ENCODE measurements around the gene PET100.
A peak's percentile ranks its signal among the peaks of the same experiment; 100 is the strongest.

PET100 gene, protein sequence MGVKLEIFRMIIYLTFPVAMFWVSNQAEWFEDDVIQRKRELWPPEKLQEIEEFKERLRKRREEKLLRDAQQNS

DNA sequence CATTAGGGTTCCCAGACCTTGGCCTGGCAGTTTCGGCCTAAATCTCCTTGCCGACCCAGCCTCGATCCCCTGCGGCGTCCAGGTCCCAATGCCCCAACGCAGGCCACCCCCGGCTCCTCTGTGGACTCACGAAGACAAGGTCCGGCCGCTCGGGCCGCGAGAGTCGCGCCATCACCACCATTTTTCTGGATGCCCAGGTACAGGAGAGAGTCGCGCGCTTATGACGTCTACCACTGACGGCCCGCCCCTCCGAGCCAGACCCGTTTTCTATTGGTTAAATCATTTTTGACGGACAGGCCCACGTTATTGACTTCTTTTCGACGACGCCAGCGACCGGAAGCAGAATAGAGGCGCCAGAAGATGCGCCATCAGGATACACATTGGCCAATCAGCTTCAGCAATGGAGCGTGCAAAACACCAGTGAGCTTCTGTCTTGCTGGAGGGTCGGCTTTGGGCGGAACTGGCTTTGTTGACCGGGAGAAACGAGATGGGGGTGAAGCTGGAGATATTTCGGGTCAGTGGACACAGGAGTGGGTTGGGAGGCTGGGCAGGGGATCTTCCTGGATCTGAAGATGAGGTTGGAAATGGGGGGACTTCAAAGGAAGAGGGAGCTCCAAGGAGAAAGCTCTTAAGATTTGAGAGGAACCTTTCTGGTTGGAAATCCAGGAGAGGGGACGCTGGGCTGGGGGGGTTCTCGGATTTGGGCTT, at the start of gene PET100, which contains the start of gene XAB2:
Gene PET100, plus strand, starts transcription at position 447 of the 708 bp plus-strand sequence. Its CDS starts 41 bp downstream, at position 488.
Gene XAB2, minus strand, starts transcription at position 199 of the 708 bp plus-strand sequence. Its CDS starts 18 bp downstream, at position 181.
- DNase-seq: peak; percentile 98

DNA sequence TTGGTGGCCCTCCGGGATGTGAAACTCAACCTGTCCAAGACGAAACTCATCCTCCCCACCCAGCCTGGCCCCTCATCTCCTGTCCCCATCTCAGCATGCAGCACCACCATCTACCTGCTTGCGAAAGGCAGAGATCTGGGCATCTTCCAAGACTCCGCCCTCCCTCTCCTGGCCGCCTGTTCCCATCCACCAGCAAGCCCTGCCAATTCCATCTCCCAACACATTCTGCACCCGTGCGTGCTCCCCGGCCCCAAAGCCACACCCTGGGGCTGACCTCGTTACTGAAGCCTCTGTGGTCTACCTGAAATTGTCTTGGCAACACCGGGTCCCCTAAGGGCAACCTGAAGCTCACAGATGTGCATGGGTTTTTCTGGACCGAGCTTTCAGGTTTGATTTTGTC, 47.1 kb upstream of the PET100 start:
- DNase-seq: peak; percentile 47

DNA sequence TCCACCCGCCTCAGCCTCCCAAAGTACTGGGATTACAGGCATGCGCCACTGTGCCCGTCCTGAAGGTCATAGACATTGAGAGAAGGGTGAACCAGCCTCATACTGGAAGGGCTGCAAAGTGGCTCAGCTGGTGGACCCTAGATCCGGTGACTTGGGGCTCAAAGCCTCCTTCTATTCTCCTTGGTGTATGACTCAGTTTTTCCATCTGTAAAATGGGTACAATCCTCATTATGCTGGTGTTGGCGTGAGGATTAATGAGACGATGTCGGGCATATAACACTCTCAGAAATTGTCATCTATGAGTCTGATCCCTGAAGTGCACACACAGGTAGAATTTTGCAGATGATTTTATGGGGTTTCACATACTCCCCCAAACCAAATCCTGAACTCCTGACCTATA, 39.8 kb upstream of the PET100 start:
- no peak for DNase-seq

DNA sequence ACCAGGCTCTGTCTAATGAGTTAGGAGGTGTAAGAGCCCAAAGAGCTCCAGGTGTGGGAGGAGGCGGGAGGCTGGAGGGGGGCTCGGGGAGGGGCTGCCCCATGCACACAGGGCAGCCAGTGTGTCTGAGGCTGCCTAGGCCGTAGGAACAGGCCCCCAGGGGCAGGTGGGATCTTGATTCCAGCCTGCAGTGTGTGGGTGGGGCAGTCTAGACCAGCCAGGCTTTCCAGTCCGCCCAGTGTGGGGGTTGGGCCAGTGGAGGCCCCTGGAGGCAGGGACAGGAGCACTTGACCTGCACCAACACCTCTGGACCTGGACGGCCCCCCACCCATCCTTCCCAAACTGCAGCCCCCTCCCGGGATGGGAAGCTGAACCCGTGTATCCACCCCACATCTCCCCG, 39.3 kb upstream of the PET100 start:
- no peak for DNase-seq

DNA sequence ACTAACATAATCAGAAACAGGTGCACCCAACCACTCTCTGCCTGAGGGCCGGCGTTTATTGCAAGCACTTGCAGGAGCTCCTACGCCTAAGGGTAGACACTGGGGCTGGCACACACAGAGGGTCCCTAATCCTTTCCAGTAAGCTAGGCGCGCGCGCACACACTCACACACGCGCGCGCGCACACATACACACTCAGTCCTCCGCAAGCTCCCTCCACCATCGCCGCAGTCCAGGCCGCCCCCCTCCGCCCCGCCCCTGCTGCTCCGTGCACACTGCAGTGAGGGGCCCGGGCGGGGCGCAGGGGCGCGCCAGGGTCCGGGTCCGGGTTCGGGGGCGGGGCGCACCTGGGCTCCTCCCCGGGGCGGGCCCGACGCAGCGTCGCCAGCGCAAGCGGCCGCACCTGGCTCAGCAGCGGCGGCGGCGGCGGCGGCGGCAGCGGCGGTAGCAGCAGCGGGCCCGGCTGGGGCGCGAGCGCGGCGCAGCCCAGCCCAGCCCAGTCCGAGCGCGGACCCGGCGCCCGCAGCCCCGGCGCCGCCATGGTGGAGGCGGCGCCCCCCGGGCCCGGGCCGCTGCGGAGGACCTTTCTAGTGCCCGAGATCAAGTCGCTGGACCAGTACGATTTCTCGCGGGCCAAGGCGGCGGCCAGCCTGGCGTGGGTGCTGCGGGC, 34.0 kb upstream of the PET100 start, which contains the start of gene CAMSAP3:
Gene CAMSAP3, plus strand, starts transcription at position 398 of the 668 bp plus-strand sequence. Its CDS starts 140 bp downstream, at position 538.
- peak; percentile 81 for DNase-seq

DNA sequence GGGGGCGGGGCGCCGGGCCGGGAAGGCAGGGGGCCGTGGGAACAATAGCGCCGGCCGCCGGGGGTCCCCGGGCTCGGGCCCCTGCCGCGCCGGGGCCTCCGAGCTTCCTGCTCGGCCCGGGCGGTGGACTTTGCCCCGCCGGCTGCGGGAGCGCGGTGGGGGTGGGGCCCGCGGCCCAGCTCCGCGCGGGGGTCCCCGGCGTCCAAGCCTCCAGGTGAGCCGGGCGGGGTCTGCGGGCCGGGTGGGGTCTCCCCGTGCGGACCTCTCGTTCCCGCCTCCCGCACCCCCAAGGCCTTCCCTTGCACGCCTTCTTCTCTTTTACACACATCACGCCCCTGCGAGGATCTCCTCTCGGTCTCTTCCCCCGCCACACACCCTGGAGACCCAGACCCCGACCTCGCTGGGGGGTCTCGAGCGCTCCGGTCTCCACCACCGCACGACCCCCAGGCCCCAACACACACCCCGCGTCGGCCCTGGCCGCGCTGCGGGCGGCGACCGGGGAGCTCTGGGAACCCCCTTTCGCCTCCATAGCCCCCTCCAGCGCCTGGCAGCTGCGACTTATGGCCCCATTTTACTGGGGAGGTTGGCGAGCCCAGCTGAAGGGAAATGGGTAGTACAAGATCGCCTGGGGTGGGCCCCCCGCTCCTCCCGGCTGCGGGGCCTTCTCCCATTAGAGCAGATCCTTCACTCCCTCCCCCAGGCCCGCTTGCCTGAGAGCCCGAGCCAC, 33.2 kb upstream of the PET100 start:
- DNase-seq: no peak

DNA sequence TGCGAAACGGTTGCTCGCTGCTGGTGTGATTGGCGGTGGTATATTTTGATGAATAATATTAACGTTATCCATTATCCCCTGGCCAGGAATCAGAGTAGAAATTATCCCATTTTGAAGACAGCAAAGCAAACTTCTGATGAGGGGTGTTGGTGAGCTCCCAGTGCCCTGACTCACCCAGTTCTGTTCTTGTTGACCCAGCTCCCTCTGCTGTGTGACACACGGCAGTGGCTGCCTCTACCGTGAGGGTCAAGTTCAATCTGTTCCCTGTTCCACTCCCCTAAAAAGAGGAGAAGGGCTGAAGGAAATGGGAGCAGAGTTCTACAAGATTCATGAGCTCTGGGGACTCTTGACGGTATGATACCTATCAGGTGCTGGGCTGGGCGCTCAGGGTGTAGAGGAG, 31.9 kb upstream of the PET100 start:
- no peak for DNase-seq

DNA sequence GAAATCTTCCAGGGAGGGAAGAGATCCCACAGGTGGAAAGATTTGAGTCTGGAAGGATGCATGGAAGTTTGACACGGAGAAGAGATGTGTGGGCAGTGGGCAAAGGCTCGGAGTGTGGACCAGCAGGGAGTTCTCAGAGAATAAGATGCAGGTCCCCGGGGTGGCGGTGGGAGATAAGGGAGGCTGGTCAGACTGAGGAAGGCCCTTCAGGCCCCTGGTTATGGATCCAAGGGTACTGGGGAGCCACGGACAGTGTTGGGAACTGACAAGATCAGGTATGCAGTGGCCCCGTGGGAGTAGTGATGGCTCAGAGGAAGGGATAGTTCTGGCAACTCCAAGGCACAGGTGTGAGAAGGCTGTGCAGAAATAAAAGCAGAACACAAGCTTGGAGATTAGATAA, 31.4 kb upstream of the PET100 start:
- DNase-seq: no peak

DNA sequence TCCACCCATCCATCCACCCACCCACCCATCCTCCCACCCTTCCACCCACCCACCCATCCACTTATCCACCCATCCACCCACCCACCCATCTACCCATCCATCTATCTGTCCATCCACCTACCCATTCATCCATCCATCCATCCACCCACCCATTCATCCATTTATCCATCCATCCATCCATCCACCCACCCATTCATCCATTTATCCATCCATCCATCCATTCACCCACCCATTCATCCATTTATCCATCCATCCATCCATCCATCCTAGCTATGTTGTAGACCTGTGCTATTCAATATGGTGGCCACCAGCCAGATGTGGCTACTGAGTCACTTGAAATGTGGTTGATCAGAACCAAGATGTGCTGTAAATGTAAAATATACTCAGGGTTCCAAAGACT, 28.9 kb upstream of the PET100 start:
- no peak for DNase-seq

DNA sequence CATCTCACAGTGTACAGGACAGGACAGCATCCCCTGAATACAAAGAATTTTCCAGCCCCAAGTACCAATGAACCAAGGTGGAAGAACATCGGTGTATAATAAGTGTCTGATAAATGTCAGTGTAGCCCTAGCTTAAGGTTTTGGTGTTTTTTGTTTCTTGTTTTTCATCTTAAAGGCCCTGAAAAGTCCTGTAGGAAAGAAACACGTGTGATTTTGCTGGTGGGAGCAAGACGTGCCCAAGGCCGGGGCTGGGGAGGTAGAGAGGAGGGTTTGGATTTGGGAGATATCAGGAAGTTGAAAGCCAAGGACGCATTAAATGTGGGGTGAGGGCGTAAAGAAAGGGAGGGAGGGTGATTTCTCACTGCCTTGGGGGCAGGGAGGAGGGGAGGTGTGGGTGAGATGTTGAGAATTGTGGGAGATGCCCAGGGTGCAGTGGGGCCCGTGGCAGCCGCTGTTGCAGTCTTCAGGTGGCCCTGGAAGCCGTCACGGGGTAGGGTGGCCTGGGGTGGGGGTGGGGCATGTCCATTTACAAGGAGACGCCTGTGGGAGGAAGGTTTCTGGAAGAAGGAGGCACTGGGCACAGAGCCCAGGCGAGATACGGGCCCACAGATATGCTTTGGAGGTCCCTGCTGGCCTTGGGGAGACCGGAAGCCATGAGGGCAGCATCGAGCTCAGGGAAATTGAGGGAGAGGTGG, 27.2 kb upstream of the PET100 start:
- no peak for DNase-seq

DNA sequence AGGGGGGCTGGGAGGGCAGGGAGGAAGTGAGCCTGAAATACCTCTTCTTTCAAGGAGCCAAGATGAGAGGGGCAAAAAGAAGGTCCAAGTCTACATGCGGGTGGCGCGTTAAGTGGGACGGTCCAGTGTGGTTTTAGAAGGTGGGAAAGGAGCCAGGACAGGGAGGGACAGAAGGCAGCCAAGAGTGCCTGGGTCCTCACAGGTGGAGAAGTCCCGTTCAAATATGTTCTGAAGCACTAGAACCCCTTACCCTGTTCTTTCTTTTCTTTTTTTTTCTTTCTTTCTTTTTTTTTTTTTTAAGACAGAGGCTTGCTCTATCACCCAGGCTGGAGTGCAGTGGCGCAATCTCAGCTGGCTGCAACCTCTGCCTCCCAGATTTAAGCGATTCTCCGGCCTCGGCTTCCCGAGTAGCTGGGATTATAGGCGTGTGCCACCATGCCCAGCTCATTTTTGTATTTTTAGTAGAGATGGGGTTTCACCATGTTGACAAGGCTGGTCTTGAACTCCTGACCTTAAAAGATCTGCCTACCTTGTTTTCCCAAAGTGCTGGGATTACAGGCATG, 26.6 kb upstream of the PET100 start:
- peak; percentile 43 for DNase-seq

DNA sequence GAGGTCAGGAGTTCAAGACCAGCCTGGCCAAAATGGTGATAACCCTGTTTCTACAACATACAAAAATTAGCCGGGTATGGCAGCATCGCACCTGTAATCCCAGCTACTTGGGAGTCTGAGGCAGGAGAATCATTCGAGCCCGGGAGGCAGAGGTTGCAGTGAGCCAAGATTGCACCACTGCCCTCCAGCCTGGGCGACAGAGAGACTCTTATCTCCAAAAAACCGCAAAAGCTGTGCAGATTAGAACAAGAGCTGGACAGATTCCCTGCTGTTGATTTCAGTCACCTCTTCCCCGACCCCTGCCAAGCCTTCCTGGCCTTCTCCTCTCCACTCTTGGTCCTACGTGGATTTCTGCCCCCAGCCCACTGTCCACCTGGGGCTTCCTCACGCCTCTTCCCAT, 25.7 kb upstream of the PET100 start:
- DNase-seq: no peak

DNA sequence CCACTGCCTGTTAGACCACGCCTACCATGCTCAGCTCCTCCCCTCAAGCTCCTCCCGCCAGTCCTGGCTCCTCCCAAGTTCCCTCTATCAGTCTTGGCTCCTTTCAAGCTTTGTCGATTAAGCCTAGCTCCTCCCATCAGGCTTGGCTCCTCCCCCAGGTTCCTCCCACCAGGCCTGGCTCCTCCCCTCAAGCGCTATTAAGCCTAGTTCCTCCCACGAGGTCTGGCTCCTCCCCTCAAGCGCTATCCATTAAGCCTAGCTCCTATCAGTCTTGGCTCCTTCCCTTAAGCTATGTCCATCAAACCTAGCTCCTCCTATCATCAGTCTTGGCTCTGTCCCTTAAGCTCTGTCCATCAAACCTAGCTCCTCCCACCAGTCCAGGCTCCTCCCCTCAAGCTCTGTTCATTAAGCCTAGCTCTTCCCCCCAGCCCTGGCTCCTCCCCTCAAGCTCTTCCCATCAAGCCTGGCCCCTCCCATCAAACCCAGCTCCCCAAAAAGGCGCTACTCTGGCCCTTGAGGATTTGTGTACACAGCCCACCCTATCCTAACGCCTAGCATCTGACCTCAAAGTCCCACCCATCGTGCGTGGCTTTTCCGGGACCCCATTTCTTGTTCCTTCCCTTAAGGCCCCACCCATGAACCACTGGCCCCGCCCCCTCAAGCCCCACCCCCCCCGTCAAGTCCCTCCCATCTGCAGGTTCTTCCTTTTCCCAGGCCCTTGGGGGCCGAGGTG, 23.9 kb upstream of the PET100 start:
- peak; percentile 64 for DNase-seq

DNA sequence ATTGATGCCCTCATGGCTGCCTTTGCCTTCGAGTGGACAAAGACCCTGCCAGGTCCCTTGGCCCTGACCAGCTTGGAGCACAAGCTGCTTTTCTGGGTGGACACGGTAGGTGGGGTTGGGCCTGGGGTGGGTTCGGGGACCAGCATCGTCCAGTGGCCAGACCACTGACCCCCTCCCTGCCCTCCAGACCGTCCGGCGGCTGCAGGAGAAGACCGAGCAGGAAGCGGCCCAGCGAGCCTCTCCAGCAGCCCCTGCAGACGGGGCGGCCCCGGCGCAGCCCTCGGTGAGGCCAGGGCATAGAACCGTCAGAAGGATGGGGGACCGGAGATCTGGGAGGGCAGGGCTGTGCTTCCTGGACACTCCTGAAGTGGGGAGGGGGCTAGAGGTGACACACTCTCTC, 23.3 kb upstream of the PET100 start:
- DNase-seq: no peak

DNA sequence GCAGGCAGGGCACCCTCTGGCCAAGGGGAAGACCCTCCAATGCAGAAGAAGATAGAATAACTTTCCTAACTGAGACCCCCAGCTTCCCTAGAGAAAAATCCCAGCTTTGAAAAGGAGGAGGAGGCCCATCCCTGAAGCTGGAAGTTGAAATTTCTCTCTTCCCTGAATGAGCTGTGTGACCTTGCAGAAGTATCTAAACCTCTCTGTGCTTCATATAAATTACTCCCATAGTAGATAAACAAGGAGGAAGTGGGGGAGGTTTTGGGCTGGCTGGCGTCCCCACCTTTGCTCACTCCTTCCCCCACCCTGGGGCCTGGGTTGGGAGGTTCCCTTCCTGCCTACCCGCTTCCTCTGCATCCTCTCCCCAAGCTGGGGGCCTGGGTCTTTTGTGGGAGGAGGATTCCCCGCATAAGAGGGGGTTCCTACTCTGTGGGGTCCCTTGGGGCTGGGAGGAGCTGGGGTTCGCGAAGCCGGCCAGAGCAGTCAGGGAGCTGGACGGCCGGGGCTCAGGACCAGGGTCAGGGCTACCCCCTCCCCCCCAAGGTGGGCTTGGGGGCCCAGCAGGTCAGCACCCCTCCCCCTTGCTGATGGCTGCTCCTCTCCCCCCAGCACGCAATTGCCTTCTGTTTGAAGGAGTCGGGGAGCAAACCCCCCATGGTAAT, 22.2 kb upstream of the PET100 start:
- no peak for DNase-seq

DNA sequence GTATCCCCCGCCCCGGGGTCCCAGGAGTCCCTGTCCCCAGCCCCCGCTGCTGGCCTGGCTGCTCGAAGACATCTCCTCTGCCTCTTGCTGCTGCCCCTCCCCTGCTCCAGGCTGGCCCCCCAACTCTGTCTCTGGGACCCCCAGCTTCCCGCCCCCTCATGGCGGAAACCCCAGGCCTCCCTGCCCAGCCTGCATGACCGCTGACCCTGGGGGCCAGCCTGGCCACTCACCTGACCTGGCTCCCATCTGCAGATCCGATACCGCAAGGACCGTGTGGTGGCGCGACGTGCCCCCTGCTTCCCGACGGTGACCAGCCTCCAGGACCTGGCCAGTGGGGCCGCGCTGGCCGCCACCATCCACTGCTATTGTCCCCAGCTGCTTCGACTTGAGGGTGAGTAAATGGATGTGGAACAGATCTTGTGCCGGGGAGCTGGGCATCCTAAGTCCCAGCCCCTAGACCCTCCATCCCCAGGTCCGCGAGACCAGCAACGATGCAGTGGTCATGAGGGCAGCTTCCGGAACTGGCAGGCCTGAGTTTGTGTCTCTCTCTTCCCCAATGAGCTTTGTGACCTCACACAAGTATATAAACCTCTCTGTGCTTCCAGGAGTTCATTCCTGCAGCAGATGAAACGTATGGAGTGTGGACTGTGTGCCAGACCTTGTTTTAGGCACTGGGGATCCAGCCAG, 21.6 kb upstream of the PET100 start:
- DNase-seq: no peak

DNA sequence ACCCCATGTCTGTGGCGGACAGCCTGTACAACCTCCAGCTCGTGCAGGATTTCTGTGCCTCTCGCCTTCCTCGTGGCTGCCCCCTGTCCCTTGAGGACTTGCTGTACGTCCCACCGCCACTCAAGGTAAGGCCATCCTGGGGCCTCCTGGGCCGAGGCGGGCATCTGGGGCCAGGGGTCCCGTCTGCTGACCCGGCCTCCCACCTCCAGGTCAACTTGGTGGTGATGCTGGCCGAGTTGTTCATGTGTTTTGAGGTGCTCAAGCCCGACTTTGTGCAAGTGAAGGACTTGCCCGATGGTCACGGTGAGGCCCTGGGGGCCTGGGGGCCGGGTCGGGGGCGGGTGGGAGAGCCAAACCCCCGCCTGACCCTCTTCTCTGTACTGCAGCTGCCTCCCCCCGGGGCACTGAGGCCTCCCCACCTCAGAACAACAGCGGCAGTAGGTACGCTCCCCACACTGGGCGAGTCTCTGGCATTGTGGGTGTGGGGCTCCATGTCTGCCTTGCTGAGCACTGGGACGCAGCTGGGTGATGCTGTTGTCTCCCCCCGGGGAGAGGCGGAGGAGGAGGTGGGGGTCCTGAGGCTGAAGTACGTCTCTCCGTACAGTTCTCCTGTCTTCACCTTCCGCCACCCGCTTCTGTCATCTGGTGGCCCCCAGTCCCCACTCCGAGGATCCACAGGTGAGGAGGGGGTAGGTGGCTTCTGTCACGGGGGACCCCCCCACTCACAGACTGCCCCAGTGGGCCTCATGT, 18.9 kb upstream of the PET100 start:
- DNase-seq: no peak

DNA sequence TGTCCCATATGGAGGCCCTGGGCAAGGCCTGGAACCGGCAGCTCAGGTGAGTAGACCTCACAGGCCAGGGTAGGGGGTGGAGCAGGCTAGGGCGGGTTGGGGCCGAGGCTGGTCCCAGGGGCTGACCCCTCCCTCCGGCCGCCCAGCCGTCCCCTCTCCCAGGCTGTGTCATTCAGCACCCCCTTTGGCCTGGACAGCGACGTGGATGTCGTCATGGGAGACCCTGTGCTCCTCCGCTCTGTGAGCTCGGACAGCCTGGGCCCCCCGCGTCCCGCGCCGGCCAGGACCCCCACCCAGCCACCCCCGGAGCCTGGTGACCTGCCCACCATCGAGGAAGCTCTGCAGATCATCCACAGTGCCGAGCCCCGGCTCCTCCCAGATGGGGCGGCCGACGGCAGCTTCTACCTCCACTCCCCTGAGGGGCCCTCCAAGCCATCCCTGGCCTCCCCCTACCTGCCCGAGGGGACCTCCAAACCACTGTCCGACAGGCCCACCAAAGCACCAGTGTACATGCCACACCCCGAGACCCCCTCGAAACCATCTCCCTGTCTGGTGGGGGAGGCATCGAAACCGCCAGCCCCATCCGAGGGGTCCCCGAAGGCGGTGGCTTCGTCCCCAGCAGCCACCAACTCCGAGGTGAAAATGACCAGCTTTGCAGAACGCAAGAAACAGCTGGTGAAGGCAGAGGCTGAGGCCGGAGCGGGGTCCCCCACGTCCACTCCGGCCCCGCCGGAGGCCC, 17.9 kb upstream of the PET100 start:
- DNase-seq: no peak
